ENCODE data around the gene CYP24A1. TPM values are rescaled to one million over a fixed set of nuclear protein-coding genes. Genes with fewer than 3 reads are reported as not detected.

CYP24A1 gene
- total RNA-seq, 1 donor = not detected

DNA sequence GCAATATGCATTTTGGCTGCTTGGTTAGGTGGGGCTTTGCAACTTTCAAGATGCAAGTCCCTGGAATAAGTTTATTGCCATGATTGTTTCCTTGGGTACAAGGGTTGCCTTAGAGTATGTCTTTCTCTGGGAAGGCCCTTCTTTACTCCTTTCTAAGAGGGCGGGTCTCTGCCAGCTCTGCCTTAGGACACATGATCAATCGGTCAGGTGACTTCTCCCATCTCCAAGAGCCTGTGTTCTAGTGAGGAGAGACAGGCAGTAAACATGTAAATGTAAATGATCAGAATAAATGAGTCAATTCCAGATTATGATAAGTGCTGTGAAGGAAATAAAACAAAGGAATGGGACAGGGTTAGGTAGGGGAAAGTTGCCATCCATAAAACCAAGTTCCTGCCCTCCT is 60.2 kb downstream of the CYP24A1 start:
- H3K4me1 ChIP-seq (ENCODE audit: insufficient read depth, low read length) = peaks cover 11% of the 10 kb centered on the region
- no peak for TF ChIP-seq CTCF (IDR thresholded peaks at IDR 0.05; ENCODE audit: extremely low read depth, low read depth, low read length)
- H3K27ac ChIP-seq (ENCODE audit: low read depth, low read length) = no peak overlapping the region
- H3K4me2 ChIP-seq (ENCODE audit: insufficient read depth, low read length) = no peak overlapping the region
- H3K4me3 ChIP-seq (ENCODE audit: insufficient read depth, low read length) = no peak overlapping the region
- no peak for DNase-seq (ENCODE audit: insufficient read length, low spot score, missing footprints)
- no peaks in the 10 kb centered on the region for H3K27me3 ChIP-seq (ENCODE audit: insufficient read depth, low read length)
- no peaks in the 10 kb centered on the region for H4K20me1 ChIP-seq (ENCODE audit: insufficient read depth, low read length)
- no peak overlapping the region for H2AFZ ChIP-seq (ENCODE audit: low read length)
- H3K9me3 ChIP-seq (ENCODE audit: low read depth, low read length) = no peaks in the 10 kb centered on the region
- H3K36me3 ChIP-seq (ENCODE audit: insufficient read depth, low read length) = no peaks in the 10 kb centered on the region
- H3K79me2 ChIP-seq (ENCODE audit: insufficient read depth, low read length) = no peaks in the 10 kb centered on the region

DNA sequence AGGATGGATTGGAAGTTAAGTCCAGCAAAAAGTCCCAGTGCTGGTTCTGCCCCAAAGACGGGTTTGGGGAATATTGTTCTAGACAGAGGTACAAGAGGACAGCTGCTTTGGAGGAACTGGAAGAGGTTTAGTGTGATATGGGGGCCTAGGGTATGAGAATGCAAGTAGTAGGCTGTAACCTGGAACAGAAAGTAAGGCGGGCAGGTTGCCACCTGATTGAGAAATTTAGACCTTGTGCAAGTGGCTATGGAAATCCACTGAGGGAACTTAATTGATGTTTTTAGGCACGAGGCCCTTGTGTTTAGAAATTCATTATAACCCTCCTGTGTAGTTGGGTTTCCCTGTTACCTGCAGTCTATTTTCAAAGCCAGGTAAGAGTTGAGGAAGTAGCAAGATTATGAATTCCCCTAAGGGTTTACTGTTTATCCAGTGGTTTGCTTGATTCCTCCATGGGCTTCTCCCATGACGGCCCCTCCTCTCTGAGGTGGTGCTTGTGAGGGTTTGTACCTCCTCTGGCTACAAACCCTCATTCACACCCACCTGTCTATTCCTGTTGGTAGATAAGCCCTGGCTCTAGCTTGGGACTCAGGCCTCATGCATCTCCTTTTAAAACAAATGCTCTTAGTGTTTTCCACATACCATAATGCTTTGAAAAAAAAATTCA is 61.4 kb downstream of the CYP24A1 start:
- H3K4me2 ChIP-seq (ENCODE audit: insufficient read depth, low read length) = no peak overlapping the region
- no peak overlapping the region for H3K27ac ChIP-seq (ENCODE audit: low read depth, low read length)
- no peaks in the 10 kb centered on the region for H3K79me2 ChIP-seq (ENCODE audit: insufficient read depth, low read length)
- no peaks in the 10 kb centered on the region for H3K36me3 ChIP-seq (ENCODE audit: insufficient read depth, low read length)
- H4K20me1 ChIP-seq (ENCODE audit: insufficient read depth, low read length) = no peaks in the 10 kb centered on the region
- H3K9me3 ChIP-seq (ENCODE audit: low read depth, low read length) = no peaks in the 10 kb centered on the region
- H3K4me1 ChIP-seq (ENCODE audit: insufficient read depth, low read length) = peaks cover 11% of the 10 kb centered on the region
- no peak overlapping the region for H3K4me3 ChIP-seq (ENCODE audit: insufficient read depth, low read length)
- no peak for DNase-seq (ENCODE audit: insufficient read length, low spot score, missing footprints)
- no peak for TF ChIP-seq CTCF (IDR thresholded peaks at IDR 0.05; ENCODE audit: extremely low read depth, low read depth, low read length)
- H3K27me3 ChIP-seq (ENCODE audit: insufficient read depth, low read length) = no peaks in the 10 kb centered on the region
- no peak overlapping the region for H2AFZ ChIP-seq (ENCODE audit: low read length)

DNA sequence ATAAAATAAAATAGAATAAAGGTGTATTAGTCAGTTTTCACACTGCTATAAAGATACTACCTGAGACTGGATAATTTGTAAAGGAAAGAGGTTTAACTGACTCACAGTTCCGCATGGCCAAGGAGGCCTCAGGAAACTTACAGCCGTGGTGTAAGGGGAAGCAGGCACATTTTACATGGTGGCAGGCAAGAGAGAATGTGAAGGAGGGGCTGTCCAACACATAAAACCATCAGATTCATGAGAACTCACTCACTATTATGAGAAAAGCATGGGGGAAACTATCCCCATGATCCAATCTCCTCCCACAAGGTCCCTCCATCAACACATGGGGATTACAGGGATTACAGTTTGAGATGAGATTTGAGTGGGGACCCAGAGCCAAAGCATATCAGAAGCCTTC is 62.3 kb downstream of the CYP24A1 start:
- no peak overlapping the region for H3K4me3 ChIP-seq (ENCODE audit: insufficient read depth, low read length)
- no peak for DNase-seq (ENCODE audit: insufficient read length, low spot score, missing footprints)
- TF ChIP-seq CTCF (IDR thresholded peaks at IDR 0.05; ENCODE audit: extremely low read depth, low read depth, low read length) = no peak
- H3K27me3 ChIP-seq (ENCODE audit: insufficient read depth, low read length) = no peaks in the 10 kb centered on the region
- no peak overlapping the region for H3K27ac ChIP-seq (ENCODE audit: low read depth, low read length)
- H3K9me3 ChIP-seq (ENCODE audit: low read depth, low read length) = no peaks in the 10 kb centered on the region
- no peaks in the 10 kb centered on the region for H4K20me1 ChIP-seq (ENCODE audit: insufficient read depth, low read length)
- no peaks in the 10 kb centered on the region for H3K36me3 ChIP-seq (ENCODE audit: insufficient read depth, low read length)
- H3K79me2 ChIP-seq (ENCODE audit: insufficient read depth, low read length) = no peaks in the 10 kb centered on the region
- H2AFZ ChIP-seq (ENCODE audit: low read length) = no peak overlapping the region
- peaks cover 11% of the 10 kb centered on the region for H3K4me1 ChIP-seq (ENCODE audit: insufficient read depth, low read length)
- H3K4me2 ChIP-seq (ENCODE audit: insufficient read depth, low read length) = no peak overlapping the region

- H4K20me1 ChIP-seq (ENCODE audit: insufficient read depth, low read length) = no peaks in the 10 kb centered on the region
- H2AFZ ChIP-seq (ENCODE audit: low read length) = no peak overlapping the region
- no peak overlapping the region for H3K4me2 ChIP-seq (ENCODE audit: insufficient read depth, low read length)
- H3K4me1 ChIP-seq (ENCODE audit: insufficient read depth, low read length) = peaks cover 8% of the 10 kb centered on the region
- TF ChIP-seq CTCF (IDR thresholded peaks at IDR 0.05; ENCODE audit: extremely low read depth, low read depth, low read length) = no peak
- no peaks in the 10 kb centered on the region for H3K27me3 ChIP-seq (ENCODE audit: insufficient read depth, low read length)
- H3K27ac ChIP-seq (ENCODE audit: low read depth, low read length) = no peak overlapping the region
- no peaks in the 10 kb centered on the region for H3K36me3 ChIP-seq (ENCODE audit: insufficient read depth, low read length)
- H3K4me3 ChIP-seq (ENCODE audit: insufficient read depth, low read length) = no peak overlapping the region
- peak; percentile 39 for DNase-seq (ENCODE audit: insufficient read length, low spot score, missing footprints)
- no peaks in the 10 kb centered on the region for H3K9me3 ChIP-seq (ENCODE audit: low read depth, low read length)
- no peaks in the 10 kb centered on the region for H3K79me2 ChIP-seq (ENCODE audit: insufficient read depth, low read length)
These were observed 63.3 kb downstream of the CYP24A1 start for GRCh38 chr20:54110457-54110856.
